Fibroblast of skin of back (primary cell): Measurements from ENCODE around the gene ADARB2.
"Not testable (repeated sequence)": the region's sequence is repeated elsewhere in the genome, so short reads cannot be mapped to it uniquely, and the experiment has no call there.

Experiments used
- DNase-seq: peaks from one replicate; pipeline ENCODE4 v3.0.0-alpha.2; 2013

The ADARB2 gene

GRCh38 chr10:1161315-1161673, 576.0 kb downstream of the ADARB2 start:
- not testable (repeated sequence) for DNase-seq

GRCh38 chr10:1160561-1161314, 576.6 kb downstream of the ADARB2 start:
- no peak for DNase-seq

GRCh38 chr10:1159131-1160061, 577.9 kb downstream of the ADARB2 start:
- DNase-seq = peak; percentile 11

GRCh38 chr10:1158536-1158935, 578.8 kb downstream of the ADARB2 start:
- DNase-seq = not testable (repeated sequence)

GRCh38 chr10:1158066-1158465, 579.3 kb downstream of the ADARB2 start:
- DNase-seq = no peak

- no peak for DNase-seq
Measured at GRCh38 chr10:1157615-1157933, 579.8 kb downstream of the ADARB2 start.

GRCh38 chr10:1156921-1157614, 580.3 kb downstream of the ADARB2 start:
- no peak for DNase-seq

- no peak for DNase-seq
Measured at GRCh38 chr10:1156616-1156886, 580.8 kb downstream of the ADARB2 start.

GRCh38 chr10:1155791-1156615, 581.3 kb downstream of the ADARB2 start:
- DNase-seq = no peak

GRCh38 chr10:1154531-1155295, 582.6 kb downstream of the ADARB2 start:
- DNase-seq = no peak

- DNase-seq = no peak
Measured at GRCh38 chr10:1153805-1154351, 583.4 kb downstream of the ADARB2 start.

GRCh38 chr10:1153251-1153763, 584.0 kb downstream of the ADARB2 start:
- DNase-seq = no peak

GRCh38 chr10:1152386-1153250, 584.7 kb downstream of the ADARB2 start:
- DNase-seq = no peak

- peak; percentile 32 for DNase-seq
Measured at GRCh38 chr10:1151076-1152033, 586.0 kb downstream of the ADARB2 start.

GRCh38 chr10:1150638-1150955, 586.7 kb downstream of the ADARB2 start:
- DNase-seq = no peak

GRCh38 chr10:1149793-1150637, 587.3 kb downstream of the ADARB2 start:
- no peak for DNase-seq

- DNase-seq = no peak
Measured at GRCh38 chr10:1148855-1149605, 588.3 kb downstream of the ADARB2 start.
